HEK293 (cell line): Measurements from ENCODE around the gene ELOVL6.

Experiments used
- CTCF ChIA-PET: fragments of 350-600 bp; formaldehyde crosslinking; extraction: SDS; loops from one replicate; lab custom pipeline; 2021; ENCODE audit warnings: antibody characterized with exemption; lab: Yijun Ruan, JAX
- POLR2A ChIA-PET: fragments of 300-600 bp; formaldehyde crosslinking; extraction: SDS; loops from one replicate; lab custom pipeline; 2020; ENCODE audit warnings: antibody characterized with exemption, inconsistent platforms; lab: Yijun Ruan, JAX
- H3K27ac ChIP-seq: fragments of 200-500 bp; sonication (Bioruptor generic); 2 replicates; pipeline ENCODE4 v1.5.1; 2014; ENCODE audit warnings: low read depth, low read length, control low read depth, inconsistent platforms; ENCODE audit errors: extremely low read depth
- H3K36me3 ChIP-seq, 2 experiments: fragments of 200-500 bp in 1 of 2; sonication (Bioruptor generic) in 1 of 2; 1 replicate in 1 of 2; 2 replicates in 1 of 2; pipeline ENCODE4 v1.5.1; 2014 to 2017; ENCODE audit warnings: inconsistent platforms in 2 of 2, low read length in 2 of 2; ENCODE audit not compliant: control insufficient read depth in 2 of 2, insufficient read depth in 1 of 2
- H3K4me1 ChIP-seq: fragments of 200-500 bp; sonication (Bioruptor generic); 2 replicates; pipeline ENCODE4 v1.5.1; 2014; ENCODE audit warnings: mild to moderate bottlenecking, low read length, inconsistent platforms; ENCODE audit not compliant: control insufficient read depth, insufficient read depth
- H3K4me3 ChIP-seq: 2 replicates; pipeline ENCODE4 v1.5.1; 2011; ENCODE audit warnings: low read depth, mild to moderate bottlenecking, control low read depth, low read length, moderate library complexity
- H3K9me3 ChIP-seq: fragments of 200-500 bp; sonication (Bioruptor generic); 2 replicates; pipeline ENCODE4 v1.5.1; 2014; ENCODE audit warnings: low read depth, low read length, inconsistent platforms; ENCODE audit not compliant: control insufficient read depth, insufficient read depth
- FEZF1 ChIP-seq: fragments of 450-650 bp; formaldehyde crosslinking; IDR thresholded peaks from 2 replicates; pipeline ENCODE4 v1.5.1; 2016; ENCODE audit warnings: missing biosample characterization, missing genetic modification characterization
- MEIS1 ChIP-seq: sonication (generic); formaldehyde crosslinking; IDR thresholded peaks from 2 replicates; pipeline ENCODE4 v1.8.1; 2022; ENCODE audit warnings: missing genetic modification reagents, mild to moderate bottlenecking, borderline replicate concordance
- MYNN ChIP-seq: fragments of 450-650 bp; formaldehyde crosslinking; IDR thresholded peaks from 2 replicates; pipeline ENCODE4 v1.5.1; 2016; ENCODE audit warnings: missing biosample characterization, missing genetic modification characterization, borderline replicate concordance
- ZNF140 ChIP-seq: fragments of 450-650 bp; formaldehyde crosslinking; IDR thresholded peaks from 2 replicates; pipeline ENCODE4 v1.5.1; 2016; ENCODE audit warnings: missing biosample characterization, missing genetic modification characterization
- ZNF146 ChIP-seq: fragments of 450-650 bp; formaldehyde crosslinking; IDR thresholded peaks from 2 replicates; pipeline ENCODE4 v1.5.1; 2016; ENCODE audit warnings: missing biosample characterization, missing genetic modification characterization
- ZNF148 ChIP-seq: fragments of 450-650 bp; formaldehyde crosslinking; IDR thresholded peaks from 2 replicates; pipeline ENCODE4 v1.5.0; 2017; ENCODE audit warnings: missing biosample characterization, missing genetic modification characterization, borderline replicate concordance
- ZNF214 ChIP-seq: fragments of 450-650 bp; formaldehyde crosslinking; IDR thresholded peaks from 2 replicates; pipeline ENCODE4 v1.5.1; 2017; ENCODE audit warnings: missing biosample characterization, mild to moderate bottlenecking, missing genetic modification characterization, borderline replicate concordance
- ZNF311 ChIP-seq: fragments of 450-650 bp; formaldehyde crosslinking; IDR thresholded peaks from 2 replicates; pipeline ENCODE4 v1.5.1; 2017; ENCODE audit warnings: missing biosample characterization, missing genetic modification characterization, borderline replicate concordance
- ZNF37A ChIP-seq: fragments of 450-650 bp; IDR thresholded peaks from 2 replicates; pipeline ENCODE4 v1.5.1; 2018; ENCODE audit warnings: missing biosample characterization, missing genetic modification characterization
- ZNF423 ChIP-seq: fragments of 450-650 bp; formaldehyde crosslinking; IDR thresholded peaks from 2 replicates; pipeline ENCODE4 v1.5.1; 2016; ENCODE audit warnings: missing biosample characterization, missing genetic modification characterization
- ZNF426 ChIP-seq: fragments of 450-650 bp; formaldehyde crosslinking; IDR thresholded peaks from 2 replicates; pipeline ENCODE4 v1.5.1; 2017; ENCODE audit warnings: missing biosample characterization, missing genetic modification characterization, mild to moderate bottlenecking, inconsistent platforms, moderate library complexity
- ZNF610 ChIP-seq: fragments of 450-650 bp; formaldehyde crosslinking; IDR thresholded peaks from 2 replicates; pipeline ENCODE4 v1.5.1; 2016; ENCODE audit warnings: missing biosample characterization, missing genetic modification characterization, borderline replicate concordance
- ZNF624 ChIP-seq: fragments of 450-650 bp; formaldehyde crosslinking; IDR thresholded peaks from 2 replicates; pipeline ENCODE4 v1.5.1; 2017; ENCODE audit warnings: missing biosample characterization, missing genetic modification characterization
- ZNF664 ChIP-seq: fragments of 450-650 bp; formaldehyde crosslinking; IDR thresholded peaks from 2 replicates; pipeline ENCODE4 v1.5.1; 2016; ENCODE audit warnings: missing biosample characterization, missing genetic modification characterization
- ZNF670 ChIP-seq: fragments of 450-650 bp; formaldehyde crosslinking; IDR thresholded peaks from 2 replicates; pipeline ENCODE4 v1.5.1; 2016; ENCODE audit warnings: missing biosample characterization, missing genetic modification characterization, low read depth
- ZNF677 ChIP-seq: fragments of 450-650 bp; IDR thresholded peaks from 2 replicates; pipeline ENCODE4 v1.5.0; 2018; ENCODE audit warnings: missing biosample characterization, mild to moderate bottlenecking, missing genetic modification characterization, moderate library complexity
- ZNF768 ChIP-seq: fragments of 450-650 bp; formaldehyde crosslinking; IDR thresholded peaks from 2 replicates; pipeline ENCODE4 v1.5.1; 2018; ENCODE audit warnings: missing biosample characterization, mild to moderate bottlenecking, missing genetic modification characterization
- ZSCAN16 ChIP-seq: fragments of 450-650 bp; formaldehyde crosslinking; IDR thresholded peaks from 2 replicates; pipeline ENCODE4 v1.5.1; 2016; ENCODE audit warnings: missing biosample characterization, missing genetic modification characterization
- ZSCAN5A ChIP-seq: fragments of 450-650 bp; formaldehyde crosslinking; IDR thresholded peaks from 2 replicates; pipeline ENCODE4 v1.5.1; 2016; ENCODE audit warnings: missing biosample characterization, missing genetic modification characterization
- TF ChIP-seq, protein P1 (sequence below): sonication (generic); formaldehyde crosslinking; IDR thresholded peaks from 2 replicates; pipeline ENCODE4 v1.8.1; 2022; ENCODE audit warnings: mild to moderate bottlenecking, moderate library complexity, missing genetic modification reagents
- TF ChIP-seq, protein P2 (sequence below): fragments of 450-650 bp; formaldehyde crosslinking; IDR thresholded peaks from 2 replicates; pipeline ENCODE4 v1.5.1; 2016; ENCODE audit warnings: missing biosample characterization, missing genetic modification characterization
- TF ChIP-seq, protein P3 (sequence below): fragments of 450-650 bp; formaldehyde crosslinking; IDR thresholded peaks from 2 replicates; pipeline ENCODE4 v1.5.1; 2016; ENCODE audit warnings: missing biosample characterization, missing genetic modification characterization, low read depth

ELOVL6 gene

DNA sequence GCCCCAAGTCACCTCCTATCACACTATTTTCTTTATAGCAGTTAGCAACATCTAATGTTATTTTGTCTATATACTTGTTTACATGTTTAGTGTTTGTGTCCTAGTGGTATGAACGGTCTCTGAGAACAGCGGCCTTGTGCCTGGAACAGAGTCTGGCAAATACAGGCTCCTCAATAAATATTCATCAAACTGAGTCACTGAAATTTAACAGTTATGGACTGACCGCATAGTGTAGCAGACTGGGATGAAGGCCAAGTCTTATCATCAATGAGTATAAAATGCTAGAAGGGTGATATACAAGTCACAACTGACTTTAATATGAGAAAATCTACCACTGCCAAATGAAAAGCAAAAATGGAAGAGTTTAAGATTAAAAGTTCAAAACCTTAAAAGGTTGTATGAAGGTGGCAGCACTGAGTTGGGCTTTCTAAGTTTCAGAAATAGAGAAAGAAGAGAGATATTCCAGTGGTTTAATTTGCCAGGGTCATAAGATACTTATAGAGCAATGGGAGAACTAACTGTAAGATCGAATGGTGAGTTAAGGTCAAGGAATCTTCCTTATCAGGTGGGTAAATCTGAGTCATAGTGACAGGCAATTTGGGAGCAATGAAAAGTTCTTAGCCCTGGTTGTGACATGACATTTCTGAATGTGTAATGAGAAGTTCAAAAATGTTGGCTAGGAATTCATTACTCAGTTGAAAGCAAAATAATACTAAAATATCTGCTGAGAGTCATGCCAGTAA lies 34.9 kb downstream of the ELOVL6 start (continued):
- TF ChIP-seq ZNF311 (no peak), FEZF1 (tag by site-specific recombination) (no peak), ZNF140 (tag by site-specific recombination) (no peak), MYNN (no peak), ZNF664 (tag by site-specific recombination) (no peak), ZSCAN5A (tag by site-specific recombination) (no peak), ZNF768 (tag by site-specific recombination) (no peak), MEIS1 (CRISPR knock-in tag) (no peak), ZNF426 (no peak), ZNF670 (tag by site-specific recombination) (no peak), ZNF677 (no peak), ZNF610 (no peak), ZNF624 (no peak)

DNA sequence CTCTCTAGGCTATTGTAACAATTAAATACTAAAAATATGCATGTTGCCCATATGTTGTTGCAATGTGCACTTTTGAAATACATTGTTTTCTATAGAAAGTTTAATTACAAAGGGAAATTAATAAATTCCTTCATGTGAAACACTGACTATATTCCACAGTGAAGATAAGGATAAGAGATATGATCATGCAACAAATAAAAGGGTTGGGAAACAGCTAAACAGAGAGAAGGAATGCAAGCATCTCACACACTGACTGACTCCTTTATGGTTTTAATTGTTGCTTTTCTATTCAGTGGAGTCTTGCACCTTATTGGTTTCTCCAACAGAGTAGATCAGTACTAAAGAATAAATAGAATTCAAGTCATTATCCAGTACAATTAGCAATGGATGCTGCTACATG lies 37.8 kb downstream of the ELOVL6 start:
- TF ChIP-seq ZNF423 (tag by site-specific recombination) (no peak), ZNF146 (tag by site-specific recombination) (no peak), ZNF214 (tag by site-specific recombination) (no peak), ZNF664 (tag by site-specific recombination) (no peak), ZNF37A (tag by site-specific recombination) (no peak), ZSCAN16 (tag by site-specific recombination) (no peak), ZNF148 (tag by site-specific recombination) (no peak)
- TF ChIP-seq, protein P1, sequence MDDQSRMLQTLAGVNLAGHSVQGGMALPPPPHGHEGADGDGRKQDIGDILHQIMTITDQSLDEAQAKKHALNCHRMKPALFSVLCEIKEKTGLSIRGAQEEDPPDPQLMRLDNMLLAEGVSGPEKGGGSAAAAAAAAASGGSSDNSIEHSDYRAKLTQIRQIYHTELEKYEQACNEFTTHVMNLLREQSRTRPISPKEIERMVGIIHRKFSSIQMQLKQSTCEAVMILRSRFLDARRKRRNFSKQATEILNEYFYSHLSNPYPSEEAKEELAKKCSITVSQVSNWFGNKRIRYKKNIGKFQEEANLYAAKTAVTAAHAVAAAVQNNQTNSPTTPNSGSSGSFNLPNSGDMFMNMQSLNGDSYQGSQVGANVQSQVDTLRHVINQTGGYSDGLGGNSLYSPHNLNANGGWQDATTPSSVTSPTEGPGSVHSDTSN (CRISPR knock-in tag): no peak
- TF ChIP-seq, protein P2, sequence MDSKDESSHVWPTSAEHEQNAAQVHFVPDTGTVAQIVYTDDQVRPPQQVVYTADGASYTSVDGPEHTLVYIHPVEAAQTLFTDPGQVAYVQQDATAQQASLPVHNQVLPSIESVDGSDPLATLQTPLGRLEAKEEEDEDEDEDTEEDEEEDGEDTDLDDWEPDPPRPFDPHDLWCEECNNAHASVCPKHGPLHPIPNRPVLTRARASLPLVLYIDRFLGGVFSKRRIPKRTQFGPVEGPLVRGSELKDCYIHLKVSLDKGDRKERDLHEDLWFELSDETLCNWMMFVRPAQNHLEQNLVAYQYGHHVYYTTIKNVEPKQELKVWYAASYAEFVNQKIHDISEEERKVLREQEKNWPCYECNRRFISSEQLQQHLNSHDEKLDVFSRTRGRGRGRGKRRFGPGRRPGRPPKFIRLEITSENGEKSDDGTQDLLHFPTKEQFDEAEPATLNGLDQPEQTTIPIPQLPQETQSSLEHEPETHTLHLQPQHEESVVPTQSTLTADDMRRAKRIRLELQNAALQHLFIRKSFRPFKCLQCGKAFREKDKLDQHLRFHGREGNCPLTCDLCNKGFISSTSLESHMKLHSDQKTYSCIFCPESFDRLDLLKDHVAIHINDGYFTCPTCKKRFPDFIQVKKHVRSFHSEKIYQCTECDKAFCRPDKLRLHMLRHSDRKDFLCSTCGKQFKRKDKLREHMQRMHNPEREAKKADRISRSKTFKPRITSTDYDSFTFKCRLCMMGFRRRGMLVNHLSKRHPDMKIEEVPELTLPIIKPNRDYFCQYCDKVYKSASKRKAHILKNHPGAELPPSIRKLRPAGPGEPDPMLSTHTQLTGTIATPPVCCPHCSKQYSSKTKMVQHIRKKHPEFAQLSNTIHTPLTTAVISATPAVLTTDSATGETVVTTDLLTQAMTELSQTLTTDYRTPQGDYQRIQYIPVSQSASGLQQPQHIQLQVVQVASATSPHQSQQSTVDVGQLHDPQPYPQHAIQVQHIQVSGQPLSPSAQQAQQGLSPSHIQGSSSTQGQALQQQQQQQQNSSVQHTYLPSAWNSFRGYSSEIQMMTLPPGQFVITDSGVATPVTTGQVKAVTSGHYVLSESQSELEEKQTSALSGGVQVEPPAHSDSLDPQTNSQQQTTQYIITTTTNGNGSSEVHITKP: no peak
- TF ChIP-seq, protein P3, sequence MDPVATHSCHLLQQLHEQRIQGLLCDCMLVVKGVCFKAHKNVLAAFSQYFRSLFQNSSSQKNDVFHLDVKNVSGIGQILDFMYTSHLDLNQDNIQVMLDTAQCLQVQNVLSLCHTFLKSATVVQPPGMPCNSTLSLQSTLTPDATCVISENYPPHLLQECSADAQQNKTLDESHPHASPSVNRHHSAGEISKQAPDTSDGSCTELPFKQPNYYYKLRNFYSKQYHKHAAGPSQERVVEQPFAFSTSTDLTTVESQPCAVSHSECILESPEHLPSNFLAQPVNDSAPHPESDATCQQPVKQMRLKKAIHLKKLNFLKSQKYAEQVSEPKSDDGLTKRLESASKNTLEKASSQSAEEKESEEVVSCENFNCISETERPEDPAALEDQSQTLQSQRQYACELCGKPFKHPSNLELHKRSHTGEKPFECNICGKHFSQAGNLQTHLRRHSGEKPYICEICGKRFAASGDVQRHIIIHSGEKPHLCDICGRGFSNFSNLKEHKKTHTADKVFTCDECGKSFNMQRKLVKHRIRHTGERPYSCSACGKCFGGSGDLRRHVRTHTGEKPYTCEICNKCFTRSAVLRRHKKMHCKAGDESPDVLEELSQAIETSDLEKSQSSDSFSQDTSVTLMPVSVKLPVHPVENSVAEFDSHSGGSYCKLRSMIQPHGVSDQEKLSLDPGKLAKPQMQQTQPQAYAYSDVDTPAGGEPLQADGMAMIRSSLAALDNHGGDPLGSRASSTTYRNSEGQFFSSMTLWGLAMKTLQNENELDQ (tag by site-specific recombination): no peak
- Histone ChIP-seq H3K36me3 (no peaks in the 10 kb centered on the region), H3K27ac (no peak overlapping the region), H3K4me1 (peaks cover 14% of the 10 kb centered on the region), H3K9me3 (no peaks in the 10 kb centered on the region), H3K4me3 (no peak overlapping the region)
- ChIA-PET CTCF (interaction anchor here (0.6 kb wide), 1 partner anchor 9 kb away, joined by 3 read pairs; no protein-coding TSS in a partner anchor), POLR2A (no interaction called here)
